ENCODE results near the gene CEP41.

GRCh38 chr7:130441408-130441869, 623 bp upstream of the CEP41 start:
- TF ChIP-seq CTCF (IDR thresholded peaks at IDR 0.05), result no peak
- no peak for TF ChIP-seq POLR2AphosphoS5 (IDR thresholded peaks at IDR 0.05; ENCODE audit: insufficient read depth in 1 of 2, low read depth in 1 of 2)
- TF ChIP-seq POLR2A (IDR thresholded peaks at IDR 0.05), result no peak

Data from vagina (tissue), 2 donors.